RWPE1 (cell line): Measurements from ENCODE around the gene USP38.

Source experiments
- CTCF ChIA-PET: fragments of 350-600 bp; sonication (Branson Sonifier 250); formaldehyde crosslinking; extraction: SDS; loops from one replicate; lab custom pipeline; 2021; lab: Yijun Ruan, JAX
- POLR2A ChIA-PET: fragments of 400-600 bp; formaldehyde crosslinking; extraction: SDS; loops from one replicate; lab custom pipeline; 2020; ENCODE audit warnings: antibody characterized with exemption; ENCODE audit not compliant: low non-redundant PET; lab: Yijun Ruan, JAX
- DNase-seq: peaks from one replicate; pipeline ENCODE4 v3.0.0; 2012; ENCODE audit warnings: low spot score
- H3K27ac ChIP-seq: fragments of 450-650 bp; 2 replicates; pipeline ENCODE4 v1.5.1; 2017
- CTCF ChIP-seq: fragments of 450-650 bp; conservative IDR thresholded peaks from 2 replicates; pipeline ENCODE4 v1.5.1; 2017; ENCODE audit warnings: low read depth, mild to moderate bottlenecking

Gene USP38

GRCh38 chr4:143243041-143243440, 58.3 kb downstream of the USP38 start:
- POLR2A ChIA-PET = no interaction called here
- no peak overlapping the region for H3K27ac ChIP-seq
- no peak for DNase-seq
- CTCF ChIA-PET = interaction anchor here (0.7 kb wide), 1 partner anchor 1489 kb away, joined by 3 read pairs; no protein-coding TSS in a partner anchor
- TF ChIP-seq CTCF = no peak

- DNase-seq = no peak
- H3K27ac ChIP-seq = no peak overlapping the region
- POLR2A ChIA-PET = no interaction called here
- TF ChIP-seq CTCF = no peak
- CTCF ChIA-PET = interaction anchor here (0.6 kb wide), 1 partner anchor 8 kb away, joined by 4 read pairs; no protein-coding TSS in a partner anchor
These were observed 62.3 kb downstream of the USP38 start for GRCh38 chr4:143246977-143247376.

GRCh38 chr4:143247866-143248265, 63.1 kb downstream of the USP38 start:
- POLR2A ChIA-PET = no interaction called here
- H3K27ac ChIP-seq = no peak overlapping the region
- no peak for DNase-seq
- no peak for TF ChIP-seq CTCF
- CTCF ChIA-PET = no interaction called here

- POLR2A ChIA-PET = no interaction called here
- CTCF ChIA-PET = no interaction called here
- H3K27ac ChIP-seq = no peak overlapping the region
- TF ChIP-seq CTCF = no peak
- DNase-seq = no peak
These were observed 64.1 kb downstream of the USP38 start for GRCh38 chr4:143248827-143249226.

- no peak for DNase-seq
- no peak for TF ChIP-seq CTCF
- ChIA-PET POLR2A (no interaction called here), CTCF (no interaction called here)
- H3K27ac ChIP-seq = no peak overlapping the region
These were observed 65.9 kb downstream of the USP38 start for GRCh38 chr4:143250617-143251016.

GRCh38 chr4:143251348-143251747, 66.6 kb downstream of the USP38 start:
- no peak for TF ChIP-seq CTCF
- ChIA-PET POLR2A (no interaction called here), CTCF (no interaction called here)
- H3K27ac ChIP-seq = no peak overlapping the region
- no peak for DNase-seq
